ENCODE measurements around the gene ZCCHC14. TPM values are rescaled to one million over a fixed set of nuclear protein-coding genes. Genes with fewer than 3 reads are reported as not detected.
"Not testable (repeated sequence)": the region's sequence is repeated elsewhere in the genome, so short reads cannot be mapped to it uniquely, and the experiment has no call there.

The ZCCHC14 gene
- total RNA-seq, 4 donors from 2014 or later: 23.0 to 70.0 (median 27.6) TPM

- no peaks in the 10 kb centered on the region for H3K4me1 ChIP-seq
- no peaks in the 10 kb centered on the region for H3K36me3 ChIP-seq
- no peak overlapping the region for H3K4me3 ChIP-seq (replicated peaks in 1 of 3)
- no peaks in the 10 kb centered on the region for H3K9me3 ChIP-seq
- H3K27me3 ChIP-seq: no peaks in the 10 kb centered on the region
- 85 to 88% methylated on average over 4 of the region's 4 CpGs for WGBS, 2 donors
- TF ChIP-seq POLR2A (IDR thresholded peaks at IDR 0.05) (no peak), CTCF (IDR thresholded peaks at IDR 0.05) (no peak)
- DNase-seq: no peak
- no peak overlapping the region for H3K27ac ChIP-seq
- intact Hi-C loops (cut with DNase I): no loop called here
Measured at GRCh38 chr16:87525352-87525751, 32.5 kb upstream of the ZCCHC14 start.

- Histone ChIP-seq H3K9me3 (no peaks in the 10 kb centered on the region), H3K4me3 (replicated peaks in 1 of 3) (no peak overlapping the region), H3K36me3 (no peaks in the 10 kb centered on the region), H3K27ac (no peak overlapping the region), H3K4me1 (no peaks in the 10 kb centered on the region), H3K27me3 (no peaks in the 10 kb centered on the region)
- intact Hi-C loops (cut with DNase I): no loop called here
- 75 to 84% methylated on average over 4 of the region's 4 CpGs for WGBS, 2 donors
- no peak for TF ChIP-seq CTCF (IDR thresholded peaks at IDR 0.05)
- TF ChIP-seq POLR2A (IDR thresholded peaks at IDR 0.05): no peak
- no peak for DNase-seq
Measured at GRCh38 chr16:87524407-87524806, 31.6 kb upstream of the ZCCHC14 start.

- 84 to 94% methylated on average over 6 of the region's 6 CpGs for WGBS, 2 donors
- H3K4me3 ChIP-seq (replicated peaks in 1 of 3); H3K9me3 ChIP-seq; intact Hi-C loops (cut with DNase I); H3K36me3 ChIP-seq; DNase-seq; H3K27ac ChIP-seq; H3K27me3 ChIP-seq; H3K4me1 ChIP-seq: not testable (repeated sequence)
Measured at GRCh38 chr16:87523605-87524004, 30.8 kb upstream of the ZCCHC14 start.

GRCh38 chr16:87521764-87522163 lies 28.9 kb upstream of the ZCCHC14 start:
- H3K4me3 ChIP-seq (replicated peaks in 1 of 3); H3K4me1 ChIP-seq; H3K27ac ChIP-seq; H3K36me3 ChIP-seq; H3K9me3 ChIP-seq; DNase-seq; H3K27me3 ChIP-seq; intact Hi-C loops (cut with DNase I): not testable (repeated sequence)
- WGBS, 2 donors: 71 to 80% methylated on average over 7 of the region's 7 CpGs

- H3K27ac ChIP-seq; DNase-seq; H3K27me3 ChIP-seq; intact Hi-C loops (cut with DNase I); H3K4me3 ChIP-seq (replicated peaks in 1 of 3); H3K4me1 ChIP-seq; H3K36me3 ChIP-seq; H3K9me3 ChIP-seq: not testable (repeated sequence)
- WGBS, 2 donors: 37 to 47% methylated on average over 4 of the region's 4 CpGs
Measured at GRCh38 chr16:87519170-87519569, 26.3 kb upstream of the ZCCHC14 start.

- H3K4me1 ChIP-seq; H3K27me3 ChIP-seq; H3K4me3 ChIP-seq (replicated peaks in 1 of 3); intact Hi-C loops (cut with DNase I); H3K9me3 ChIP-seq; H3K36me3 ChIP-seq: not testable (repeated sequence)
- 71 to 82% methylated on average over 14 to 21 of the region's 21 CpGs for WGBS, 2 donors
- H3K27ac ChIP-seq: peak overlapping the region in 1 of 3 donors; percentile 52
- peak; percentile 31 to 36 for DNase-seq
Measured at GRCh38 chr16:87518430-87519051, 25.7 kb upstream of the ZCCHC14 start.

GRCh38 chr16:87517610-87518429 lies 25.0 kb upstream of the ZCCHC14 start:
- DNase-seq; H3K4me3 ChIP-seq (replicated peaks in 1 of 3): not testable (repeated sequence)

More at GRCh38 chr16:87517610-87518429, 25.0 kb upstream of the ZCCHC14 start:
- H3K9me3 ChIP-seq; H3K27me3 ChIP-seq; H3K36me3 ChIP-seq; H3K4me1 ChIP-seq; intact Hi-C loops (cut with DNase I): not testable (repeated sequence)
- WGBS, 2 donors: 73 to 76% methylated on average over 15 to 29 of the region's 34 CpGs
- H3K27ac ChIP-seq: peak overlapping the region in 2 of 3 donors; percentile 46 to 67
